WERI-Rb-1 (cell line): ENCODE results near the gene CELSR1.

Experiments used
- DNase-seq: peaks from one replicate; pipeline ENCODE4 v3.0.0-alpha.2; 2020
- H3K27ac ChIP-seq: fragments of 250-450 bp; sonication (Bioruptor Pico); 2 replicates; pipeline ENCODE4 v1.5.1; 2020; ENCODE audit warnings: mild to moderate bottlenecking, moderate library complexity
- H3K27me3 ChIP-seq: fragments of 250-450 bp; sonication (Bioruptor Pico); 2 replicates; pipeline ENCODE4 v1.5.1; 2021; ENCODE audit warnings: mild to moderate bottlenecking, low read depth, moderate library complexity; ENCODE audit not compliant: insufficient read depth, severe bottlenecking
- H3K36me3 ChIP-seq: fragments of 250-450 bp; sonication (Bioruptor Pico); 2 replicates; pipeline ENCODE4 v1.5.1; 2020; ENCODE audit warnings: mild to moderate bottlenecking, moderate library complexity
- H3K4me3 ChIP-seq: 2 replicates; pipeline ENCODE4 v1.5.1; 2011; ENCODE audit warnings: low read depth, mild to moderate bottlenecking, control low read depth, low read length
- H3K9me3 ChIP-seq: fragments of 250-450 bp; sonication (Bioruptor Pico); 2 replicates; pipeline ENCODE4 v1.5.1; 2021; ENCODE audit warnings: mild to moderate bottlenecking, moderate library complexity; ENCODE audit not compliant: severe bottlenecking
- CTCF ChIP-seq: IDR thresholded peaks from 2 replicates; pipeline ENCODE4 v1.5.1; 2011; ENCODE audit warnings: low read depth, mild to moderate bottlenecking, control low read depth, inconsistent platforms, low read length

CELSR1 gene

GRCh38 chr22:46585340-46586122 is 48.1 kb upstream of the CELSR1 start:
- H3K27ac ChIP-seq: no peak overlapping the region
- DNase-seq: no peak
- no peaks in the 10 kb centered on the region for H3K9me3 ChIP-seq
- H3K36me3 ChIP-seq: no peaks in the 10 kb centered on the region
- no peak for TF ChIP-seq CTCF
- no peaks in the 10 kb centered on the region for H3K27me3 ChIP-seq
- H3K4me3 ChIP-seq: no peak overlapping the region

GRCh38 chr22:46584081-46584921 is 46.9 kb upstream of the CELSR1 start:
- H3K27me3 ChIP-seq: no peaks in the 10 kb centered on the region
- no peaks in the 10 kb centered on the region for H3K9me3 ChIP-seq
- DNase-seq: no peak
- no peak for TF ChIP-seq CTCF
- H3K4me3 ChIP-seq: no peak overlapping the region
- no peaks in the 10 kb centered on the region for H3K36me3 ChIP-seq
- no peak overlapping the region for H3K27ac ChIP-seq

DNA sequence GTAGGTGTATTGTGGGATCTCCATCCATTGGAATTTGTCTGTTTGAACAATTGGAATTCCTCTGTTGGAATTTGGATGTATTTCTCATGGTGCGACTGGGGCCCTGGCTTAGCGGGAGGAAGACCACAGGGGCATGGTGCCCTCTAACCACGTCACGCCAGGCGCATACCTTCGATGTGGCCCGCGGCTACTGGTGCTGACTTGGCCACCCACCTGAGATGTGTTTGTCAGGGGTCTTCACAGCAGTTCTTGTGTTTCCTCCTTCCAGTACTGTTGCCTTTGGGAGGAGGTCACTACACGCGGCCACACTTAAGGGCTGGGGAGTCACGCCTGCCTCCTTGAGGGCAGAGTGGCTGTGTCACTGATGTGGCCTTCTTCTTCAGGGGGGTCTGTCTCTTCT is 46.2 kb upstream of the CELSR1 start:
- TF ChIP-seq CTCF: no peak
- H3K27ac ChIP-seq: no peak overlapping the region
- no peaks in the 10 kb centered on the region for H3K9me3 ChIP-seq
- no peaks in the 10 kb centered on the region for H3K27me3 ChIP-seq
- no peak overlapping the region for H3K4me3 ChIP-seq
- no peak for DNase-seq
- H3K36me3 ChIP-seq: no peaks in the 10 kb centered on the region

GRCh38 chr22:46582281-46582933 is 45.0 kb upstream of the CELSR1 start:
- no peak for TF ChIP-seq CTCF
- Histone ChIP-seq H3K27ac (no peak overlapping the region), H3K9me3 (no peaks in the 10 kb centered on the region), H3K36me3 (no peaks in the 10 kb centered on the region), H3K4me3 (no peak overlapping the region), H3K27me3 (no peaks in the 10 kb centered on the region)
- no peak for DNase-seq

DNA sequence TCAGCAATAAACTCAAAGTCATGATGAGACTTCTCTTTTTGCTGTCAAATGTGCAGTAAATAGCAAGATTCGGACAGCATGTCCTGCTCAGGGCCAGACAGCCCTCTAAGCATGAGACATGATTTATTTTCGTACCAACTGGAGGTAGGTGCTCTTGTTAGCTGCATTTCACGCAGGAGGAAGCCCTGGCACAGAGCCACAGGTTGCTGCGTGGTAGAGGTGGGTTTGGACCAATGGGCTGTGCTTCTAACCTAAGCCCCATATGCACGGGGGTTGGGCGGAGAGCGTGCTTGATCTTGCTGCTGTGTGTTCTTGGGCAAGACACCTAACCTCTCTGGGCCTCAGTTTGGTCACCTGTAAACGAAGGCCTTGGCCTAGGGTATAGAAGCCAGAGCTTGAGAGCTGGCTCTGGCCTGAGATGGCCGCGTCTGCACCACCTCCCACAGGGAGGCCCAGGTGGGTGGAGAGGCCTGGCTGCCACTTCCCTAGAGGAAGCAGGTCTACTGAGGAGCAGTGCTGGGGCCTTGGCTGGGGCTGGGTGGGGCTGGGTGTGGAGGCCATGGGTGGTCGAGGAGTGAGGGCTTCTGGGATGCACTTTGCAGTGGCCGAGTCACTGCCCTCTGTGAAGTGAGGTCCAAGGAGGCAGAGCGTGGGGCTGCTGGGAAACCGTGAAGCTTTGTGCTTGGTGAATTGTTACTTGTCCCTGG is 44.3 kb upstream of the CELSR1 start:
- Histone ChIP-seq H3K27ac (no peak overlapping the region), H3K36me3 (no peaks in the 10 kb centered on the region), H3K4me3 (no peak overlapping the region), H3K9me3 (no peaks in the 10 kb centered on the region), H3K27me3 (no peaks in the 10 kb centered on the region)
- no peak for DNase-seq
- TF ChIP-seq CTCF: no peak
